ENCODE data around the gene FIGLA. TPM values are rescaled to one million over a fixed set of nuclear protein-coding genes. Genes with fewer than 3 reads are reported as not detected.

Gene FIGLA
- total and polyA plus RNA-seq, 2 experiments from 2014 or later = not detected

DNA sequence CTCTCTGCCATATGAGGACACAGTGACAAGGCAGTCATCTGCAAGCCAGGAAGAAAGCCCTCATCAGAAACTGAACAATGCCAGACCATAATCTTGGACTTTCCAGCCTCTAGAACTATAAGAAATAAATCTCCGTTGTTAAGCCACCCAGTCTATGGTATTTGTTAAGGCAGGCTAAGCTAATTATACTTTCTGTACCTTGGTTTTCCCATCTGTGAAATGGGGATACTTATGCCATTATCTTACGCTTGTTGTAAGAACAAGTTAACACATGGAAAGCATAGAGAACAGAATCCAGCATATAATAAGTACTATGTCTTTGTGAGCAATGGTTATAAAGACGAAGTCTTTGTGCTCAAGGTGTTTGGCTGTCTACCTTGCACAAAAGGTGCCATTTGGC, 14.2 kb downstream of the FIGLA start:
- H3K27ac ChIP-seq (ENCODE audit: low read depth) = no peak overlapping the region
- no peaks in the 10 kb centered on the region for H3K79me2 ChIP-seq (replicated peaks; ENCODE audit: insufficient read depth)
- Mint-ChIP-seq H3K36me3 (ENCODE audit: low read depth) (no peaks in the 10 kb centered on the region), H3K4me3 (no peak overlapping the region), H3K27ac (no peak overlapping the region), H3K4me1 (peaks cover 2% of the 10 kb centered on the region; the same call in 1 of the 3 replicates), H3K27me3 (ENCODE audit: insufficient read depth, low read depth, poor library complexity) (peaks cover 5% of the 10 kb centered on the region), H3K9me3 (no peaks in the 10 kb centered on the region)
- H3K27me3 ChIP-seq (ENCODE audit: insufficient read depth) = peaks cover 9% of the 10 kb centered on the region; the same call in 1 of the 2 replicates
- ATAC-seq (no peak), DNase-seq (ENCODE audit: low spot score) (no peak)
- H3K9me2 ChIP-seq (ENCODE audit: insufficient read depth) = peaks cover 20% of the 10 kb centered on the region; the same call in 1 of the 2 replicates
- H3K36me3 ChIP-seq (ENCODE audit: insufficient read depth) = no peaks in the 10 kb centered on the region
- TF ChIP-seq JUNB (IDR thresholded peaks at IDR 0.05; ENCODE audit: unreplicated experiment) = no peak
- TF ChIP-seq, protein P1, sequence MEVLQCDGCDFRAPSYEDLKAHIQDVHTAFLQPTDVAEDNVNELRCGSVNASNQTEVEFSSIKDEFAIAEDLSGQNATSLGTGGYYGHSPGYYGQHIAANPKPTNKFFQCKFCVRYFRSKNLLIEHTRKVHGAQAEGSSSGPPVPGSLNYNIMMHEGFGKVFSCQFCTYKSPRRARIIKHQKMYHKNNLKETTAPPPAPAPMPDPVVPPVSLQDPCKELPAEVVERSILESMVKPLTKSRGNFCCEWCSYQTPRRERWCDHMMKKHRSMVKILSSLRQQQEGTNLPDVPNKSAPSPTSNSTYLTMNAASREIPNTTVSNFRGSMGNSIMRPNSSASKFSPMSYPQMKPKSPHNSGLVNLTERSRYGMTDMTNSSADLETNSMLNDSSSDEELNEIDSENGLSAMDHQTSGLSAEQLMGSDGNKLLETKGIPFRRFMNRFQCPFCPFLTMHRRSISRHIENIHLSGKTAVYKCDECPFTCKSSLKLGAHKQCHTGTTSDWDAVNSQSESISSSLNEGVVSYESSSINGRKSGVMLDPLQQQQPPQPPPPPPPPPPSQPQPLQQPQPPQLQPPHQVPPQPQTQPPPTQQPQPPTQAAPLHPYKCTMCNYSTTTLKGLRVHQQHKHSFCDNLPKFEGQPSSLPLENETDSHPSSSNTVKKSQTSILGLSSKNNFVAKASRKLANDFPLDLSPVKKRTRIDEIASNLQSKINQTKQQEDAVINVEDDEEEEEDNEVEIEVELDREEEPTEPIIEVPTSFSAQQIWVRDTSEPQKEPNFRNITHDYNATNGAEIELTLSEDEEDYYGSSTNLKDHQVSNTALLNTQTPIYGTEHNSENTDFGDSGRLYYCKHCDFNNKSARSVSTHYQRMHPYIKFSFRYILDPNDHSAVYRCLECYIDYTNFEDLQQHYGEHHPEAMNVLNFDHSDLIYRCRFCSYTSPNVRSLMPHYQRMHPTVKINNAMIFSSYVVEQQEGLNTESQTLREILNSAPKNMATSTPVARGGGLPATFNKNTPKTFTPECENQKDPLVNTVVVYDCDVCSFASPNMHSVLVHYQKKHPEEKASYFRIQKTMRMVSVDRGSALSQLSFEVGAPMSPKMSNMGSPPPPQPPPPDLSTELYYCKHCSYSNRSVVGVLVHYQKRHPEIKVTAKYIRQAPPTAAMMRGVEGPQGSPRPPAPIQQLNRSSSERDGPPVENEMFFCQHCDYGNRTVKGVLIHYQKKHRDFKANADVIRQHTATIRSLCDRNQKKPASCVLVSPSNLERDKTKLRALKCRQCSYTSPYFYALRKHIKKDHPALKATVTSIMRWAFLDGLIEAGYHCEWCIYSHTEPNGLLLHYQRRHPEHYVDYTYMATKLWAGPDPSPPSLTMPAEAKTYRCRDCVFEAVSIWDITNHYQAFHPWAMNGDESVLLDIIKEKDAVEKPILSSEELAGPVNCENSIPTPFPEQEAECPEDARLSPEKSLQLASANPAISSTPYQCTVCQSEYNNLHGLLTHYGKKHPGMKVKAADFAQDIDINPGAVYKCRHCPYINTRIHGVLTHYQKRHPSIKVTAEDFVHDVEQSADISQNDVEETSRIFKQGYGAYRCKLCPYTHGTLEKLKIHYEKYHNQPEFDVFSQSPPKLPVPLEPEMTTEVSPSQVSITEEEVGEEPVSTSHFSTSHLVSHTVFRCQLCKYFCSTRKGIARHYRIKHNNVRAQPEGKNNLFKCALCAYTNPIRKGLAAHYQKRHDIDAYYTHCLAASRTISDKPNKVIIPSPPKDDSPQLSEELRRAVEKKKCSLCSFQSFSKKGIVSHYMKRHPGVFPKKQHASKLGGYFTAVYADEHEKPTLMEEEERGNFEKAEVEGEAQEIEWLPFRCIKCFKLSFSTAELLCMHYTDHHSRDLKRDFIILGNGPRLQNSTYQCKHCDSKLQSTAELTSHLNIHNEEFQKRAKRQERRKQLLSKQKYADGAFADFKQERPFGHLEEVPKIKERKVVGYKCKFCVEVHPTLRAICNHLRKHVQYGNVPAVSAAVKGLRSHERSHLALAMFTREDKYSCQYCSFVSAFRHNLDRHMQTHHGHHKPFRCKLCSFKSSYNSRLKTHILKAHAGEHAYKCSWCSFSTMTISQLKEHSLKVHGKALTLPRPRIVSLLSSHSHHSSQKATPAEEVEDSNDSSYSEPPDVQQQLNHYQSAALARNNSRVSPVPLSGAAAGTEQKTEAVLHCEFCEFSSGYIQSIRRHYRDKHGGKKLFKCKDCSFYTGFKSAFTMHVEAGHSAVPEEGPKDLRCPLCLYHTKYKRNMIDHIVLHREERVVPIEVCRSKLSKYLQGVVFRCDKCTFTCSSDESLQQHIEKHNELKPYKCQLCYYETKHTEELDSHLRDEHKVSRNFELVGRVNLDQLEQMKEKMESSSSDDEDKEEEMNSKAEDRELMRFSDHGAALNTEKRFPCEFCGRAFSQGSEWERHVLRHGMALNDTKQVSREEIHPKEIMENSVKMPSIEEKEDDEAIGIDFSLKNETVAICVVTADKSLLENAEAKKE (CRISPR knock-in tag; IDR thresholded peaks at IDR 0.05) = no peak
- TF ChIP-seq, protein P2, sequence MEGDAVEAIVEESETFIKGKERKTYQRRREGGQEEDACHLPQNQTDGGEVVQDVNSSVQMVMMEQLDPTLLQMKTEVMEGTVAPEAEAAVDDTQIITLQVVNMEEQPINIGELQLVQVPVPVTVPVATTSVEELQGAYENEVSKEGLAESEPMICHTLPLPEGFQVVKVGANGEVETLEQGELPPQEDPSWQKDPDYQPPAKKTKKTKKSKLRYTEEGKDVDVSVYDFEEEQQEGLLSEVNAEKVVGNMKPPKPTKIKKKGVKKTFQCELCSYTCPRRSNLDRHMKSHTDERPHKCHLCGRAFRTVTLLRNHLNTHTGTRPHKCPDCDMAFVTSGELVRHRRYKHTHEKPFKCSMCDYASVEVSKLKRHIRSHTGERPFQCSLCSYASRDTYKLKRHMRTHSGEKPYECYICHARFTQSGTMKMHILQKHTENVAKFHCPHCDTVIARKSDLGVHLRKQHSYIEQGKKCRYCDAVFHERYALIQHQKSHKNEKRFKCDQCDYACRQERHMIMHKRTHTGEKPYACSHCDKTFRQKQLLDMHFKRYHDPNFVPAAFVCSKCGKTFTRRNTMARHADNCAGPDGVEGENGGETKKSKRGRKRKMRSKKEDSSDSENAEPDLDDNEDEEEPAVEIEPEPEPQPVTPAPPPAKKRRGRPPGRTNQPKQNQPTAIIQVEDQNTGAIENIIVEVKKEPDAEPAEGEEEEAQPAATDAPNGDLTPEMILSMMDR (conservative IDR thresholded peaks at IDR 0.05; ENCODE audit: low read depth in 2 of 2) = no peak
- TF ChIP-seq STAT1 (IDR thresholded peaks at IDR 0.05; ENCODE audit: unreplicated experiment) = no peak
- no peak for TF ChIP-seq EZH2 (IDR thresholded peaks at IDR 0.05; ENCODE audit: low read depth, unreplicated experiment)
- no peak for TF ChIP-seq REST (IDR thresholded peaks at IDR 0.05; ENCODE audit: unreplicated experiment)
- TF ChIP-seq ZNF114 (CRISPR knock-in tag; IDR thresholded peaks at IDR 0.05) = no peak
- TF ChIP-seq CREB1 (CRISPR knock-in tag; IDR thresholded peaks at IDR 0.05; ENCODE audit: low read depth) = no peak
- TF ChIP-seq, protein P3, sequence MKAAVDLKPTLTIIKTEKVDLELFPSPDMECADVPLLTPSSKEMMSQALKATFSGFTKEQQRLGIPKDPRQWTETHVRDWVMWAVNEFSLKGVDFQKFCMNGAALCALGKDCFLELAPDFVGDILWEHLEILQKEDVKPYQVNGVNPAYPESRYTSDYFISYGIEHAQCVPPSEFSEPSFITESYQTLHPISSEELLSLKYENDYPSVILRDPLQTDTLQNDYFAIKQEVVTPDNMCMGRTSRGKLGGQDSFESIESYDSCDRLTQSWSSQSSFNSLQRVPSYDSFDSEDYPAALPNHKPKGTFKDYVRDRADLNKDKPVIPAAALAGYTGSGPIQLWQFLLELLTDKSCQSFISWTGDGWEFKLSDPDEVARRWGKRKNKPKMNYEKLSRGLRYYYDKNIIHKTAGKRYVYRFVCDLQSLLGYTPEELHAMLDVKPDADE (IDR thresholded peaks at IDR 0.05) = no peak
- TF ChIP-seq NANOG (IDR thresholded peaks at IDR 0.05; ENCODE audit: borderline replicate concordance) = no peak
- TF ChIP-seq POLR2AphosphoS5 (IDR thresholded peaks at IDR 0.05; ENCODE audit: low read depth) = no peak
- TF ChIP-seq ZNF331 (CRISPR knock-in tag; IDR thresholded peaks at IDR 0.05; ENCODE audit: low read depth) = no peak
- TF ChIP-seq EZH2phosphoT487 (IDR thresholded peaks at IDR 0.05; ENCODE audit: unreplicated experiment) = no peak
- H4K20me1 ChIP-seq (replicated peaks; ENCODE audit: insufficient read depth) = no peaks in the 10 kb centered on the region
- H3K4me3 ChIP-seq = no peak overlapping the region
- no peak overlapping the region for H2AFZ ChIP-seq
- no peaks in the 10 kb centered on the region for H3F3A ChIP-seq (replicated peaks; ENCODE audit: low read depth)
- H3K4me1 ChIP-seq (ENCODE audit: insufficient read depth) = no peaks in the 10 kb centered on the region
- no peak overlapping the region for H3K4me2 ChIP-seq

Data from GM23338 (cell line).